PC-3 (cell line): Measurements from ENCODE around the gene COX7A2L.

Experiments
- CTCF ChIP-seq: fragments of 300-600 bp; sonication (generic); conservative IDR thresholded peaks from 2 replicates; pipeline ENCODE4 v1.5.1; 2017; ENCODE audit warnings: antibody characterized with exemption, low read depth, mild to moderate bottlenecking, low read length
- EZH2 ChIP-seq: fragments of 300-600 bp; sonication (generic); IDR thresholded peaks from one replicate; pipeline ENCODE4 v1.6.1; 2017; ENCODE audit warnings: antibody characterized with exemption, mild to moderate bottlenecking, low read length; ENCODE audit not compliant: unreplicated experiment
- EZH2phosphoT487 ChIP-seq: fragments of 300-600 bp; sonication (generic); IDR thresholded peaks from 2 replicates; pipeline ENCODE4 v1.6.1; 2018; ENCODE audit warnings: mild to moderate bottlenecking, antibody characterized with exemption, low read length, borderline replicate concordance

GRCh38 chr2:42317945-42318344 is 43.1 kb downstream of the COX7A2L start:
- no peak for TF ChIP-seq CTCF
- TF ChIP-seq EZH2 = no peak
- TF ChIP-seq EZH2phosphoT487 = no peak
